IMR-90 (cell line): Measurements from ENCODE around the gene ACTR5. TPM values are rescaled to one million over a fixed set of nuclear protein-coding genes. Genes with fewer than 3 reads are reported as not detected.

Experiments
- ATAC-seq: fragments of 200-7000 bp; cut with Tn5 transposase; 2 replicates; pipeline ENCODE4 v1.9.1; 2020; ENCODE audit warnings: low read depth, mild to moderate bottlenecking, moderate library complexity
- BruUV-seq: library from RNA; stranded (reverse); fragments of 400-500 nt; replicated peaks from 2 replicates; lab custom pipeline; 2021; lab: Mats Ljungman, UMichigan
- CTCF ChIA-PET: fragments of 300-600 bp; formaldehyde crosslinking; extraction: SDS; loops from one replicate; lab custom pipeline; 2021; ENCODE audit warnings: antibody characterized with exemption; lab: Yijun Ruan, JAX
- POLR2A ChIA-PET: fragments of 300-600 bp; sonication (Branson Sonifier 250); formaldehyde crosslinking; loops from one replicate; lab custom pipeline; 2022; ENCODE audit warnings: antibody characterized with exemption; ENCODE audit not compliant: unreplicated experiment; lab: Charles Lee
- DNase-seq: peaks from one replicate; pipeline ENCODE4 v3.0.0; 2013
- H2AFZ ChIP-seq: replicated peaks from 2 replicates; pipeline ENCODE3; 2013; ENCODE audit warnings: low read length, mild to moderate bottlenecking; ENCODE audit not compliant: poor library complexity
- H2AK5ac ChIP-seq: 2 replicates; pipeline ENCODE4 v1.6.1; 2013; ENCODE audit warnings: low read depth, low read length, inconsistent platforms
- H2AK9ac ChIP-seq: replicated peaks from 2 replicates; pipeline ENCODE3; 2013; ENCODE audit warnings: mild to moderate bottlenecking, low read depth, low read length, moderate library complexity; ENCODE audit not compliant: poor library complexity
- H2BK120ac ChIP-seq: 2 replicates; pipeline ENCODE4 v1.6.1; 2013; ENCODE audit warnings: low read depth, low read length, inconsistent platforms
- H2BK15ac ChIP-seq: 3 replicates; pipeline ENCODE4 v1.6.1; 2013; ENCODE audit warnings: low read depth, low read length, inconsistent platforms
- H2BK20ac ChIP-seq: 2 replicates; pipeline ENCODE4 v1.6.1; 2013; ENCODE audit warnings: low read depth, mild to moderate bottlenecking, inconsistent platforms, low read length, moderate library complexity
- H2BK5ac ChIP-seq: 2 replicates; pipeline ENCODE4 v1.6.1; 2013; ENCODE audit warnings: mild to moderate bottlenecking, low read depth, low read length, inconsistent platforms; ENCODE audit not compliant: poor library complexity, severe bottlenecking
- H3K14ac ChIP-seq: replicated peaks from 2 replicates; pipeline ENCODE4 v1.6.1; 2013; ENCODE audit warnings: low read depth, low read length, inconsistent platforms
- H3K18ac ChIP-seq: 2 replicates; pipeline ENCODE4 v1.6.1; 2013; ENCODE audit warnings: low read depth, low read length, control low read depth
- H3K23ac ChIP-seq: 2 replicates; pipeline ENCODE4 v1.6.1; 2013; ENCODE audit warnings: low read depth, low read length, inconsistent platforms
- H3K27ac ChIP-seq: 2 replicates; pipeline ENCODE4 v1.5.1; 2013; ENCODE audit warnings: mild to moderate bottlenecking, control low read depth, low read length; ENCODE audit not compliant: insufficient read depth
- H3K27me3 ChIP-seq: 2 replicates; pipeline ENCODE4 v1.6.1; 2013; ENCODE audit warnings: low read length; ENCODE audit not compliant: control insufficient read depth, insufficient read depth
- H3K36me3 ChIP-seq: 2 replicates; pipeline ENCODE4 v1.6.1; 2013; ENCODE audit warnings: low read length, mixed read lengths; ENCODE audit not compliant: control insufficient read depth, insufficient read depth
- H3K4ac ChIP-seq: 2 replicates; pipeline ENCODE4 v1.6.1; 2013; ENCODE audit warnings: low read depth, low read length, inconsistent platforms
- H3K4me1 ChIP-seq: 2 replicates; pipeline ENCODE4 v1.6.1; 2013; ENCODE audit warnings: low read length, mixed read lengths; ENCODE audit not compliant: control insufficient read depth, insufficient read depth
- H3K4me2 ChIP-seq: 2 replicates; pipeline ENCODE4 v1.6.1; 2013; ENCODE audit warnings: low read depth, mild to moderate bottlenecking, control low read depth, low read length, moderate library complexity
- H3K4me3 ChIP-seq: 2 replicates; pipeline ENCODE4 v1.5.1; 2013; ENCODE audit warnings: low read depth, mild to moderate bottlenecking, control low read depth, low read length, moderate library complexity; ENCODE audit not compliant: insufficient read depth
- H3K56ac ChIP-seq: 2 replicates; pipeline ENCODE4 v1.6.1; 2013; ENCODE audit warnings: low read length, inconsistent platforms; ENCODE audit not compliant: insufficient read depth; ENCODE audit errors: extremely low read depth
- H3K79me1 ChIP-seq, 2 experiments: 2 replicates each; pipeline ENCODE4 v1.6.1; 2013; ENCODE audit warnings: low read length in 2 of 2, inconsistent platforms in 1 of 2, low read depth in 1 of 2
- H3K9ac ChIP-seq: 2 replicates; pipeline ENCODE4 v1.6.1; 2013; ENCODE audit warnings: low read depth, low read length, control low read depth
- H3K9me1 ChIP-seq: 2 replicates; pipeline ENCODE4 v1.6.1; 2013; ENCODE audit warnings: low read length, inconsistent platforms; ENCODE audit not compliant: insufficient read depth
- H3K9me3 ChIP-seq: 2 replicates; pipeline ENCODE4 v1.6.1; 2013; ENCODE audit warnings: low read length; ENCODE audit not compliant: control insufficient read depth, insufficient read depth
- H4K20me1 ChIP-seq: 2 replicates; pipeline ENCODE4 v1.6.1; 2013; ENCODE audit warnings: low read length, inconsistent platforms; ENCODE audit not compliant: insufficient read depth
- H4K5ac ChIP-seq: 2 replicates; pipeline ENCODE4 v1.6.1; 2013; ENCODE audit warnings: mild to moderate bottlenecking, low read depth, low read length, control low read depth
- H4K8ac ChIP-seq, 2 experiments: 2 replicates each; pipeline ENCODE4 v1.6.1; 2013; ENCODE audit warnings: low read depth in 2 of 2, low read length in 2 of 2, control low read depth in 1 of 2, inconsistent platforms in 1 of 2
- H4K91ac ChIP-seq: 2 replicates; pipeline ENCODE4 v1.6.1; 2013; ENCODE audit warnings: low read depth, low read length, inconsistent platforms; ENCODE audit not compliant: insufficient read depth
- BHLHE40 ChIP-seq: fragments of 150-350 bp; IDR thresholded peaks from 2 replicates; pipeline ENCODE4 v1.6.1; 2016; ENCODE audit warnings: mild to moderate bottlenecking, low read depth, low read length
- CEBPB ChIP-seq: IDR thresholded peaks from 2 replicates; pipeline ENCODE4 v1.6.1; 2012; ENCODE audit warnings: low read depth, low read length, improper control_type of control experiment
- ELK1 ChIP-seq: fragments of 150-350 bp; IDR thresholded peaks from 2 replicates; pipeline ENCODE4 v1.6.1; 2016; ENCODE audit warnings: low read depth, mild to moderate bottlenecking, low read length, moderate library complexity, borderline replicate concordance
- FOS ChIP-seq: fragments of 150-350 bp; IDR thresholded peaks from 2 replicates; pipeline ENCODE4 v1.6.1; 2016; ENCODE audit warnings: low read depth, low read length
- MAFK ChIP-seq: IDR thresholded peaks from 2 replicates; pipeline ENCODE4 v1.6.1; 2012; ENCODE audit warnings: low read depth, low read length, improper control_type of control experiment
- MAZ ChIP-seq: IDR thresholded peaks from 2 replicates; pipeline ENCODE4 v1.6.1; 2012; ENCODE audit warnings: low read depth, mild to moderate bottlenecking, low read length, improper control_type of control experiment, moderate library complexity, borderline replicate concordance
- MXI1 ChIP-seq: IDR thresholded peaks from 2 replicates; pipeline ENCODE4 v1.6.1; 2012; ENCODE audit warnings: low read depth, mild to moderate bottlenecking, low read length, moderate library complexity, borderline replicate concordance
- RAD21 ChIP-seq: IDR thresholded peaks from 2 replicates; pipeline ENCODE4 v1.6.1; 2012; ENCODE audit warnings: low read length, improper control_type of control experiment
- RFX5 ChIP-seq: IDR thresholded peaks from 2 replicates; pipeline ENCODE4 v1.8.0; 2012; ENCODE audit warnings: low read depth, mild to moderate bottlenecking, low read length, moderate library complexity
- SMC3 ChIP-seq: fragments of 150-350 bp; IDR thresholded peaks from 2 replicates; pipeline ENCODE4 v1.6.1; 2016; ENCODE audit warnings: low read depth, mild to moderate bottlenecking, antibody characterized with exemption, low read length, moderate library complexity
- WGBS, 2 experiments: methylation state at CpG; one replicate each; pipeline versions ENCODE4 v1.1.5 to v1.1.7; 2013; ENCODE audit warnings: missing lambda C conversion rate in 2 of 2; ENCODE audit not compliant: insufficient read length in 1 of 2; ENCODE audit errors: extremely low coverage in 2 of 2; 5-methylcytosine and 5-hydroxymethylcytosine counted together
- dilution Hi-C: fragments of 300-500 bp; cut with HindIII; formaldehyde crosslinking; loops from one replicate; pipeline ENCODE4 v1.14.3; 2018; ENCODE audit warnings: low sequenced_read_pairs; ENCODE audit not compliant: unreplicated experiment
- in situ Hi-C: fragments of 300-500 bp; cut with MboI; formaldehyde crosslinking; loops from 3 replicates; pipeline ENCODE4 v1.14.3; 2019; ENCODE audit warnings: low sequenced_read_pairs, inconsistent platforms, mixed read lengths
- intact Hi-C: fragments of 100-400 bp; cut with micrococcal nuclease; formaldehyde crosslinking; loops from 2 replicates; pipeline ENCODE4 v1.10.0; 2022
- polyA plus RNA-seq, 3 experiments: library from polyadenylated mRNA; depleted of rRNA; stranded (reverse); fragments of >200 nt; gene quantifications; 2 replicates each; pipeline ENCODE4 v1.2.3, GENCODE V29; 2012; ENCODE audit warnings: low replicate concordance in 1 of 3
- total RNA-seq: library from RNA; depleted of rRNA; stranded (reverse); fragments of >200 nt; gene quantifications from 2 replicates; pipeline ENCODE4 v1.2.3, GENCODE V29; 2012
- TF ChIP-seq, protein P1 (sequence below): conservative IDR thresholded peaks from 2 replicates; pipeline ENCODE4 v1.5.1; 2012; ENCODE audit warnings: mild to moderate bottlenecking, low read depth, low read length, improper control_type of control experiment

Gene ACTR5
- total and polyA plus RNA-seq, 2 of the 4 experiments (the other 2 are of a cell fraction): 5.9 to 6.6 TPM

GRCh38 chr20:38764567-38765318, 16.5 kb downstream of the ACTR5 start:
- Histone ChIP-seq H3K4me2 (no peak overlapping the region), H3K36me3 (peaks cover 23% of the 10 kb centered on the region), H3K27ac (no peak overlapping the region), H3K14ac (no peak overlapping the region), H4K91ac (no peak overlapping the region), H2AFZ (no peak overlapping the region), H2AK5ac (no peak overlapping the region), H2BK15ac (no peak overlapping the region), H3K27me3 (no peaks in the 10 kb centered on the region), H3K4me3 (no peak overlapping the region), H3K9ac (no peak overlapping the region), H3K23ac (no peak overlapping the region), H3K18ac (no peak overlapping the region), H2BK5ac (no peak overlapping the region), H3K9me3 (no peaks in the 10 kb centered on the region), H2BK120ac (no peak overlapping the region), H2AK9ac (peak overlapping the region; percentile 20), H4K5ac (no peak overlapping the region), H4K8ac (no peak overlapping the region), H2BK20ac (no peak overlapping the region), H3K4me1 (peaks cover 6% of the 10 kb centered on the region), H3K9me1 (peaks cover 13% of the 10 kb centered on the region), H3K79me1 (peaks cover 0 to 4% of the 10 kb centered on the region in 2 experiments; a peak in 1 of 4 replicates), H4K20me1 (no peaks in the 10 kb centered on the region), H3K56ac (no peak overlapping the region), H3K4ac (no peak overlapping the region; the same call in 1 of the 2 replicates)
- no TSS peak for BruUV-seq
- TF ChIP-seq MAZ (no peak), CEBPB (peak; percentile 60; the same call in 1 of the 2 replicates), ELK1 (no peak), MXI1 (0 out of 2 replicates have a peak, but pooled peaks have one; percentile 43), SMC3 (no peak), RFX5 (no peak), FOS (peak; percentile 86), BHLHE40 (peak; percentile 66), RAD21 (no peak), MAFK (no peak)
- TF ChIP-seq, protein P1, sequence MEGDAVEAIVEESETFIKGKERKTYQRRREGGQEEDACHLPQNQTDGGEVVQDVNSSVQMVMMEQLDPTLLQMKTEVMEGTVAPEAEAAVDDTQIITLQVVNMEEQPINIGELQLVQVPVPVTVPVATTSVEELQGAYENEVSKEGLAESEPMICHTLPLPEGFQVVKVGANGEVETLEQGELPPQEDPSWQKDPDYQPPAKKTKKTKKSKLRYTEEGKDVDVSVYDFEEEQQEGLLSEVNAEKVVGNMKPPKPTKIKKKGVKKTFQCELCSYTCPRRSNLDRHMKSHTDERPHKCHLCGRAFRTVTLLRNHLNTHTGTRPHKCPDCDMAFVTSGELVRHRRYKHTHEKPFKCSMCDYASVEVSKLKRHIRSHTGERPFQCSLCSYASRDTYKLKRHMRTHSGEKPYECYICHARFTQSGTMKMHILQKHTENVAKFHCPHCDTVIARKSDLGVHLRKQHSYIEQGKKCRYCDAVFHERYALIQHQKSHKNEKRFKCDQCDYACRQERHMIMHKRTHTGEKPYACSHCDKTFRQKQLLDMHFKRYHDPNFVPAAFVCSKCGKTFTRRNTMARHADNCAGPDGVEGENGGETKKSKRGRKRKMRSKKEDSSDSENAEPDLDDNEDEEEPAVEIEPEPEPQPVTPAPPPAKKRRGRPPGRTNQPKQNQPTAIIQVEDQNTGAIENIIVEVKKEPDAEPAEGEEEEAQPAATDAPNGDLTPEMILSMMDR: no peak
- no CpG with 5 or more reads among the region's 11 CpGs for WGBS, 2 experiments
- ATAC-seq (peak; percentile 98), DNase-seq (peak; percentile 93)
- ChIA-PET CTCF (interaction anchor here (0.6 to 0.9 kb wide), 2 partner anchors 25 to 285 kb away, joined by 3 to 6 read pairs; no protein-coding TSS in a partner anchor), POLR2A (interaction anchor here (1.5 kb wide), 1 partner anchor 15 kb away, joined by 3 read pairs; no protein-coding TSS in a partner anchor)
- dilution Hi-C loops (no loop called here), in situ Hi-C loops (loop anchor here (25.0 kb wide), 1 partner anchor 273 kb away; no protein-coding TSS in a partner anchor), intact Hi-C loops (no loop called here)
